ENCODE data around the gene DLGAP3.
"Not testable (repeated sequence)": the region's sequence is repeated elsewhere in the genome, so short reads cannot be mapped to it uniquely, and the experiment has no call there.

DLGAP3 gene

DNA sequence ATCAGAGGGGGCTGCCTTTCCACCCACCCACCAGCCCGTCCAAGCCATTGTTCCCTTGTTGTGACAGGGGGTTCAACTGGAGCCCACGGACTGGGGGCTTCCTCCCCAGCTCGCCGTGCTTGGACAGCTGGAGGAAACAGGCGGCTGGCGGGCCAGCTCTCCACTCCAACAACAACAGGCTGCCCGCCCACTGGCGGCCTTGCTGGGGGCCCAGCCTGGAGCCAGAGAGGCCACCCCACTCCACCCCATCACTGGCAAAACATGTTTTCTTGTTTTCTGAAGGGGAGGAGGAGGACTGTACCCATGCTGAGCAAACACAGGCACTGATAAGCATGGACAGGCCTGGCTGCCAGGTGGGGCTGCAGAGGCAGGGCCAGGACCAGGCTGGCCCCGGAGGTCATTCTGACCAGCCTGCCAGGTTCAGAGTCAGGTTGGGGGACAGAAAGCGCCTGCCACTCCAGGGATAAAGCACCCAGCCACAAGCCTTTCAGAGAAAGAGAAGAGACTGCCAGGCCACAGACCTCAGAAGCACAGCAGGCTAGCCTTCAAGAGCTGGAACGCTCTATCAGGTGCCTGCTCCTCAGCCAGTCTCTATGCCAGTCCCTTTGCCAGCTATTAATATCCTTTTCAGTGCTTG is 103.9 kb downstream of the DLGAP3 start:
- Histone ChIP-seq H3K27me3 (ENCODE audit: insufficient read depth, low read depth, severe bottlenecking) (no peaks in the 10 kb centered on the region), H3K4me3 (ENCODE audit: low read depth, low read length) (no peak overlapping the region), H3K27ac (no peak overlapping the region), H3K36me3 (no peaks in the 10 kb centered on the region), H3K9me3 (ENCODE audit: severe bottlenecking) (no peaks in the 10 kb centered on the region)
- TF ChIP-seq, protein P1, sequence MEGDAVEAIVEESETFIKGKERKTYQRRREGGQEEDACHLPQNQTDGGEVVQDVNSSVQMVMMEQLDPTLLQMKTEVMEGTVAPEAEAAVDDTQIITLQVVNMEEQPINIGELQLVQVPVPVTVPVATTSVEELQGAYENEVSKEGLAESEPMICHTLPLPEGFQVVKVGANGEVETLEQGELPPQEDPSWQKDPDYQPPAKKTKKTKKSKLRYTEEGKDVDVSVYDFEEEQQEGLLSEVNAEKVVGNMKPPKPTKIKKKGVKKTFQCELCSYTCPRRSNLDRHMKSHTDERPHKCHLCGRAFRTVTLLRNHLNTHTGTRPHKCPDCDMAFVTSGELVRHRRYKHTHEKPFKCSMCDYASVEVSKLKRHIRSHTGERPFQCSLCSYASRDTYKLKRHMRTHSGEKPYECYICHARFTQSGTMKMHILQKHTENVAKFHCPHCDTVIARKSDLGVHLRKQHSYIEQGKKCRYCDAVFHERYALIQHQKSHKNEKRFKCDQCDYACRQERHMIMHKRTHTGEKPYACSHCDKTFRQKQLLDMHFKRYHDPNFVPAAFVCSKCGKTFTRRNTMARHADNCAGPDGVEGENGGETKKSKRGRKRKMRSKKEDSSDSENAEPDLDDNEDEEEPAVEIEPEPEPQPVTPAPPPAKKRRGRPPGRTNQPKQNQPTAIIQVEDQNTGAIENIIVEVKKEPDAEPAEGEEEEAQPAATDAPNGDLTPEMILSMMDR (IDR thresholded peaks at IDR 0.05; ENCODE audit: low read depth, low read length), result no peak
- no peak for DNase-seq

DNA sequence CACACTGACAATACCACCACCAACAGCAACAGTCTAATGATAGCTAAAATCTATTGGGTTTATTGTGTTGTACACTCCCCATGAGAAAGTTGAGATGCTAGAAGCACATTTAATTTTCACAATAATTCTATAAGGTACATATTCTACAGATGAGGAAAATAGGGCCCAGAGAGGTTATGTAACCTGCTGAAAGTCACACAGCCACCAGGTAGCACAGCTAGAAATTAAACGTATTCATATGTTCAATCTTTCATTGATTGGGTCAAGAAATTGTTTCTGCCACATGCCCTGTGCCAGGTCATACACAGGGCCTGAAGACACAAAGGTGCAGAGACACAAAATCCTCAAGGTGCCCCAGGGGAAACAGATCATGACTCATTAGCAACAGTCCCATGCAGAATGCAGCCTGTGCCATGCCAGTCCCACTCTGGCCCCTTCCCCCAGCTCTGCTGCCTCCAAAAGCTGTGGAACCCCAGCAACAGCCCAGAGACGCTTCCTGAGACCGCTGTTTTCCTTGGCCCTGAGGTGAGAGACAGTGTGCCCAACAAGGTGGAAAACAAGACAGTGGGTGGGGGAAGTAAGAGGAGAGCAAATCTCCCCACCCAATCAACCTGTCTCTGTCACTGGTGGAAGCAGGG is 104.5 kb downstream of the DLGAP3 start:
- no peak for DNase-seq
- no peak overlapping the region for H3K27ac ChIP-seq
- TF ChIP-seq, protein P1 (IDR thresholded peaks at IDR 0.05; ENCODE audit: low read depth, low read length), result no peak
- H3K27me3 ChIP-seq (ENCODE audit: insufficient read depth, low read depth, severe bottlenecking), result no peaks in the 10 kb centered on the region
- H3K36me3 ChIP-seq, result no peaks in the 10 kb centered on the region
- no peaks in the 10 kb centered on the region for H3K9me3 ChIP-seq (ENCODE audit: severe bottlenecking)
- H3K4me3 ChIP-seq (ENCODE audit: low read depth, low read length), result no peak overlapping the region

DNA sequence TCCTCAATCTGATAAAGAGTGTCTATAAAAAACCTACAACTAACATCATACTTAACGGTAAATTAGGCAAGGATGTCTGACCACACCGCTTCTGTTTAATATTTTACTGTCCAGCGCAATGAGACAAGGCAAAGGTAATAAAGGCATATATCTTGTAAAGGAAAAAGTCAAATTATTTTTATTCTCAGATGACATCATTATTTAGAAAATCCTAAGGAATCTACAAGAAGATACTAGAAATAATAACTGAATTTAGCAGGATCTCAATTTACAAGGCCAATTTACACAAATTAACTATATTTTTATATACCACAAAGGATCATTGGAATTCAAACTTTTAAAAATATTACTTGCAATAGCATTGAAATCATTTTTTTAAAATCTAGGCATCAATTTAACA is 107.2 kb downstream of the DLGAP3 start:
- TF ChIP-seq, protein P1 (IDR thresholded peaks at IDR 0.05; ENCODE audit: low read depth, low read length), result no peak
- Histone ChIP-seq H3K27me3 (ENCODE audit: insufficient read depth, low read depth, severe bottlenecking) (no peaks in the 10 kb centered on the region), H3K36me3 (no peaks in the 10 kb centered on the region), H3K9me3 (ENCODE audit: severe bottlenecking) (no peaks in the 10 kb centered on the region), H3K4me3 (ENCODE audit: low read depth, low read length) (no peak overlapping the region), H3K27ac (no peak overlapping the region)
- no peak for DNase-seq

DNA sequence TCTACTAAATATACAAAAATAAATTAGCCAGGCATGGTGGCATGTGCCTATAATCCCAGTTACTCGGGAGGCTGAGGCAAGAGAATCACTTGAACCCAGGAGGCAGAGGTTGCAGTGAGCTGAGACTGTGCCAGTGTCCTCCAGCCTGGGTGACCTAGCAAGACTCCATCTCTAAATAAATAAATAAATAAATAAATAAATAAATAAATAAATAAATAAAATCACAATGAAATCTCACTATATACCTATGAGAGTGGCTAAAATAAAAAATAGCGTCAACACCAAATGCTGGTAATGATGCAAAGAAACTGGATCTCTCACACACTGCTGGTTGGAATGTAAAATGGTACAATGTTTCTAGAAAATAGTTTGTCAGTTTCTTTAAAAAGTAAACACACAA is 110.6 kb downstream of the DLGAP3 start:
- not testable (repeated sequence) for H3K27ac ChIP-seq; H3K4me3 ChIP-seq (ENCODE audit: low read depth, low read length); DNase-seq; H3K27me3 ChIP-seq (ENCODE audit: insufficient read depth, low read depth, severe bottlenecking); H3K36me3 ChIP-seq; H3K9me3 ChIP-seq (ENCODE audit: severe bottlenecking)

DNA sequence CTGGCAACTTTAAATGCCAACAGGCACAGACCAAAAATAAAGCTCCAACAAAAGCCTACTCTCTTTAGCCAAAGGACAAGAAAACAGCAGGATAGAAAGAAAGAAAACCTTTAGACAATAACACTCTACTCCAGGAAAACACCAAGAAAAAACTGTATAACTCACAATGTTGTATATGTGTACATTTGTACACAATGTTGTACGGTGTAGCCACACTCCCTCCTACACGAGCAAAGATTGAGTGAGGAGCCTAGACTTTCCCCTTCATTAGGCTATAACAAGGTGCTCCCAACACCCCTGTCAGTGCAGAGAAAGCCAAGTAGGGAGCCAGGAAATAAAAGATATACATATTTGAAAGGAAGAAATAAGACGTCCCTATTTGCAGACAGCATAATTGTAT is 112.7 kb downstream of the DLGAP3 start:
- TF ChIP-seq, protein P1 (IDR thresholded peaks at IDR 0.05; ENCODE audit: low read depth, low read length), result no peak

DNA sequence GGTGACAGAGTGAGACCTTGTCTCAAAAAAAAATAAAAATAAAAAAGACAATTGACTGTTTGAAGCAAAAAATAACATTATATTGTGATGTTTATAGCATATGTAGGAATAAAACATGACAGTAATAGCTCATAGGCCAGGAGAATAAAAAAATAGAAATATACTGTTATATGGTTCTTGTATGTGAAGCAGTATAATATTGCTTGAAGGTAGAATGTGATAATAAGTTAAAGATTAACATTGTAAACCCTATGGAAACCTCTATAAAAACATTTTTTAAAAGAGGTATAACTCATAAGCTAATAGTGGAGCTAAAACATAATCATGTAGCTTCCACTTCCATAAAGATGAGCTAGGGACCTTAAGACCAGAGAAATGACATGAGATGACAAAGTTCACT is 113.1 kb downstream of the DLGAP3 start:
- Histone ChIP-seq H3K36me3 (no peaks in the 10 kb centered on the region), H3K4me3 (ENCODE audit: low read depth, low read length) (no peak overlapping the region), H3K9me3 (ENCODE audit: severe bottlenecking) (no peaks in the 10 kb centered on the region), H3K27ac (no peak overlapping the region), H3K27me3 (ENCODE audit: insufficient read depth, low read depth, severe bottlenecking) (no peaks in the 10 kb centered on the region)
- TF ChIP-seq, protein P1 (IDR thresholded peaks at IDR 0.05; ENCODE audit: low read depth, low read length), result no peak
- no peak for DNase-seq

More for the DNA sequence above, 112.7 kb downstream of the DLGAP3 start:
- no peak overlapping the region for H3K27ac ChIP-seq
- H3K9me3 ChIP-seq (ENCODE audit: severe bottlenecking), result no peaks in the 10 kb centered on the region
- DNase-seq, result no peak
- H3K27me3 ChIP-seq (ENCODE audit: insufficient read depth, low read depth, severe bottlenecking), result no peaks in the 10 kb centered on the region
- H3K36me3 ChIP-seq, result no peaks in the 10 kb centered on the region
- no peak overlapping the region for H3K4me3 ChIP-seq (ENCODE audit: low read depth, low read length)
